Fibroblast of skin of right biceps (primary cell): ENCODE data around the gene ALB.

Experiments
- DNase-seq: peaks from one replicate; pipeline ENCODE4 v3.0.0-alpha.2; 2013

Gene ALB

DNA sequence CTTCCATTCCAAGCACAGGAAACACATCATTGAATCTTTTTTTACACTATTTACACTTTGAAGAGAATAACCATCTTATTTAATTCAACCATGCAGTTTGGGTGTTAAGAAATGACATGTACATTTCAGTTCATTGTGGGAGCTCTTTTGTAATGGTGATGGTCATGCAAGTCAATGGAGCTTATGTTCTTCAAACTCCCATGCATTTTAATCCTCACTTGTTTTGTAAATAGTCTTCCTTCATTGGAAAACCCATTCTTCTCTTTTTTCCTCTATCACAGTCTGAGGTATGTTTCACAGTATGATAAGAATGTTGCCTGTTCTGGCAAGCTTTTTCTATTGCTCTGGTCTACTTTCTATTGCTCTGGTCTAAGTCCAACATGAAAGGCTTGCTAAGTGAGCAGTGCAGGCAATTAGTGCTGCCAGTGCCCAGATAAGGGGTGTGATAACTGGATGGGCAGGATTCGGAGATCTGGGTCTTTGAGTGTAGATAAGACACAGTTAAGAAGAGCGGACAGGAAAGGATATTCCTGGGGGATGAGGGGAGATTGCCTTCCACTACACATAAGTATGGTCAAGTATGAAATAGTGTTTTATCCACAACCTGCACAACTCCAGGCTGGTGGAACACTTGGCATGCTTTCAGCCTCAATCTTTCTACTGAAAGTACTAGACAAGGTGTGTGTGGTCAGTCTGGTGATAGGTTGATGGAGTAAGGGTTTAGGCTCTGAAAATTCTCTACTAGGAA, 49.0 kb downstream of the ALB start:
- no peak for DNase-seq

DNA sequence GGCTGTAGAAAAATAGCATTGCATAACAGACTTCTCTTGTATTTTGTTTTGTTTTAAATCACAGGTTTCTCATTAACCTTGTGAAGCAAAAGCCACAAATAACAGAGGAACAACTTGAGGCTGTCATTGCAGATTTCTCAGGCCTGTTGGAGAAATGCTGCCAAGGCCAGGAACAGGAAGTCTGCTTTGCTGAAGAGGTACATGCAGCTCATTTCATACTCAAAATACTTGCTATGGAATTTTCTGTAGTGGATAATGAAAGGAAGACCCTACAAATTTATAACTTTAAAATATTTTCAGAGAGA, 49.6 kb downstream of the ALB start:
- no peak for DNase-seq

DNA sequence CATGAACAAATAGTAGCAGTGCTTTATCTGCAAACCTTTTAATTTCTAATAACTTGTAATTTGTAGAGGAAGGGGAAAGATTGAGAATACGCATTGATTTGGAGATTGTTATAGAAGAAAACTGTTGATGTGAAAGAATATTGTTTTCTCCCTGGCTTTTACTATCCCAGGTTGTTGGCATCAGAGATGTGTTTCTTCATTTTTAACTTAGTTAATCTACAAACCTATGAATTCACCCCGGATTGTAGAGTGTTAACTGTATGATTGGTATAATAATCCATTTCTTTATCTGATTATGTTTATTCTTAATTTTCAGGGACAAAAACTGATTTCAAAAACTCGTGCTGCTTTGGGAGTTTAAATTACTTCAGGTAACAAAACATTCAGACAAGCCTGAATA, 50.8 kb downstream of the ALB start:
- no peak for DNase-seq

DNA sequence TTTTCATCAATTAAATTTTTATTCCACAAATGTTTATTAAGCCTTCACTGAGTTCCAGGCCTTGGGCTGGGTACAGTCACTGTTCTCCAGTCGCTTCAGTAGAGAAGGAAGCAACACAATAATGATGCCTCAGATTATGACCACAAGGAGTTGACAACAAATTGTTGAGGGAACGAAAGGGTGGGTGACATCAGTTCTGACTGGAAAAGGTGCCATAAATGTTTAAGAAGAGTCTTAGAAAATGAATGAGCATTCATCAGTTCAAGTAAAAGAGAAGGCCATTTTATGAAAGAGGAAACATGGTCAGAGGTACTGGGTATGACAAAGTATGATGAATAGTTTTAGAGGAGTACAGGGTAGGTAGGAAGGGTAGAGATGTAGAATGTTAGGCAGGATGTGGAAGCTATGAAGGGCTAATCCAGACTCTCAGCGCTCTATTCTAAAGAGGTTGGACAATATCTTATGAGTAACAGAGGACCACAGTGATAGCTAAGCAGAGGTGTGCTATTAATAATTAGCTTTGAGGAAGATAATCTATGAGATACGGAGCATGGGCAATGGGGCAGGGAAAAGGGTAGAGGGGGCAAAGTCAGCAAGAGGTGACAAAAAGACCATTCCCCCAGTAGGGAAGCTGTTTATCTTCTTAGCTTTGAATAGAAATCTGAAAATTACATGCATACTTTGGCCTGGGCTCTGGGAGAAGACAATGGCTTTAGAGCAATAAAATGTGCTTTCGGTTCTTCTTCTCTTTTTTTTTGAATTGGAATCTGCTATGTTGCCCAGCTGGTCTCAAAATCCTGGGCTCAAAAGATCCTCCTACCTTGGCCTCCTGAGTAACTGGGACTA, 52.3 kb downstream of the ALB start:
- DNase-seq, result no peak

DNA sequence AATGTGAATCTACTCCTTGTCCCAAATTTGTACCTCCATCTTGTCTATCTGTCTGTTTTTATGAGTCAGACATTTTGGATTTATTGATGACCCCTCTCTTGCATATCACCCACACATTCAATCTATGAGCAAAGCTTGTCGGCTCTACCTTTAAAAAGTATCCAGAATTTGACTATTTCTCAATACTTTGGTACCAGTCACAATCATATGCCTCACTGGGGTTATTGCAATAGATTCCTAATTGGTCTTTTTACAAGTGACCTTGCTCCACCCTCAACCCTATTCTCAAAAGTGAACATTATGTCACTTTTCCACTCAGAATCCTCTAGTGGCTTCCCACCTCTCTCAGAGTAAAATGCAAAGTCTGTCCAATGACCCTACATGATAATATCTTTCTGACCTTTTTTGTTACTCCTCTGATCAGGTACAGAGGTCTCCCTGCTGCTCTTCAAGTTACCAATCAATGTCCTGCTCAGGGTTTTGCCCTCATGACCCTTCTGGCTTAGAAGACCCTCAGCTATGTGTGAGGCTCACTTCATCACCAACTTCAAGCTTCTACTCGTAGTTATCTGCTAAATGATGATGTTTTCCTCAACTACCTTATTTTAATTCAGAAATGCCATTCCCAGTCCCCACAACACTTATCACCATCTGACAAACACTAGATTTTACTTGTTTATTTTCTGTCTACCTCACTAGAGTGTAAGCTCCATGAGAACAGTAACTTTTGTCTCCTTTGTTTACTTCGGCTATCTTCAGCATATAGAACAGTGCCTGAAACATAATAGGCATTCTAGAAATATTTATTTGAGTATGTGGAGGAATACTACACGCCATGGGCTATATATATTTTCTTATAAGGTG, 54.3 kb downstream of the ALB start:
- no peak for DNase-seq

DNA sequence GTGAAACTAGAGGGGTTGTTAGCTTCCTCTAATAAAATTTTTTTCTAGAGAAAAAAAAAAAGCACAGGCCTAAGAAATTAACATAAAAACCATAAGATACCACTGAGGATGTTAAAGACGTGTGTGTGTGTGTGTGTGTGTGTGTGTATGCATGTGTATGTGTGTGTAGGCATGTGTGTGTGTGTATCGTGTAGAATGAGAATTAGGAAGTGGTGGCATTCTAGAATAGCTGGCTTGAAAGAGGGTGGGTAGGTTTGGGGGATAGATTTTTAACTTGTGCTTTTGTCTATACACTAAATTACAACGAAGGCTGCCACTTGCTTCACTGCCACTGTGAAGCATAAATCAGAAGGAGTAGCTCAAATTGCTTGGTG, 54.9 kb downstream of the ALB start:
- DNase-seq, result no peak

DNA sequence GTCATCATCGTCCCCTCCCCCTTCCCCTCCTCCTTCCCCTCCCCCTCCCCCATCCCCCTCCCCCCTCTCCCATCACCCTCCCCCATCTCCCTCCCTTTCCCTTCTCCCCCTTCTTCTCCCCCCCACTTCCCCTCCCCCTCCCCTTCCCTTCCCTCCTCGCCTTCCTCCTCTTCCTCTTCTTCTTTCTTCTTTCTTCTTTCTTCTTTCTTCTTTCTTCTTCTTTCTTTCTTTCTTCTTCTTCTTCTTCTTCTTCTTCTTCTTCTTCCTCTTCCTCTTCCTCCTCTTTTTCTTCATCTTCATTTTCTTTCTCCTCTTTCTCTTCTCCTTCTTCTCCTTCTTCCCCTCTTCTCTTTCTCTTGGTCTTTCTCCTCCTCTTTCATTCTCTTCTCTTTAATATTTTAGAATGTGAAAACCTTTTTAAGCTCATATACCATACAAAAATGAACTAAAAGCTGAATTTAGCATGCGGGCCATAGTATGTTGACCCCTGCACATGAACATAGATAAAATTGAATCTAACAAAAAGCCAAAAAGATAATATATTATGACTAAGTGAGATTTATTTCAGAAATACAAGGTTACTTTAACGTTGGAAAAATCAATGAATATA, 56.9 kb downstream of the ALB start:
- DNase-seq, result no peak

DNA sequence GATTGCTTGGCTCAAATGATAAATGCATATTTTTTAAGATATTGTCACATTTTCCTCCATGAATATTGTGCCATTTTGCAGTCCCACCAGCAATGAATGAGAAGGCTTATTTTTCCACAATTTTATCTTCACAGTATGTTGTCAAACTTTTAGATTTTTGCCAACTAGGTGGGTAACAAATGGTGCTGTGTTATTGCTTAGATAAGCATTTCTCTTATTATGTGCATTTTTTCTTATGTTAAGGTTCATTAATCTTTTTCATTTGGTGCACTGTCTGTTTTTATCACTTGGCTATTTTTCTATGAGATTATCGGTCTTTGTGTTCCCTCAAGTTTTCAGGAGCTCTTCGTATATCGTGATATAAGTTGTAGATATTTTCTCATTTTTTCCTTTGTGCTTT, 64.1 kb downstream of the ALB start:
- DNase-seq, result no peak

DNA sequence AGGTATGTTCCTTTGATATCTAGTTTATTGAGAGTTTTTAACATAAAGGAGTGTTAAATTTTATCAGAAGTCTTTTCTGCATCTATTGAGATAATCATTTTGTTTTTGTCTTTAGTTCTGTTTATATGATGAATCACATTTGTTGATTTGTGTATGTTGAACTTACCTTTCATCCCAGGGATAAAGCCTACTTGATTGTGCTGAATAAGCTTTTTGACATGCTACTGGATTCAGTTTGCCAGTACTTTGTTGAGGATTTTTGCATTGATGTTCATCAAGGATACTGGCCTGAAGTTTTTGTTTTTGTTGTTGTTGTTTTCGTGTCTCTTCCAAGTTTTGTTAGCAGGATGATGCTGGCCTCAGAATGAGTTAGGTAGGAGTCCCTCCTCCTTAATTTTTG, 66.6 kb downstream of the ALB start:
- no peak for DNase-seq
